Measurements from ENCODE around the gene CLIP1. TPM values are rescaled to one million over a fixed set of nuclear protein-coding genes. Genes with fewer than 3 reads are reported as not detected.

CLIP1 gene
- total and polyA plus RNA-seq, 2 of the 8 experiments (the other 6 are each of a cell fraction or from before 2014, with no cell fraction given) = 19.0 to 27.6 TPM

DNA sequence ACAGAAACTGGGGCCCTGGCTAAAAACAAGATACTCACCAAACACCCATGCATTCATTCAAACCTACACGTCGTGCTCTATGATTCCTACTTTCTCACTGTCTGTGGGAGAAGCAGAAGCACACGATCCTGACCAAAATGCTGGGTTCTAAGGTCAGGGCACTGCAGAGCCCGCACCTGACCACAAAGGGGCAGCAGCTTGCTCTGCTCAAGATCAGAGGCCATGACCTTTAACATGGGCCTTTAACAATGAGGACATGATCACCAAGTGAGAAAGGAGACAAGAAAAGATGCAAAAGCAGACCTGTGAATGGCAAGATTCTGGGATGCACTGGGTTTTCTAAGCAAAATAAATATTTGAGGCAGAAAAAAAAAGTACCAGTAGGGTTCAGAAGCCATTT lies 116.1 kb downstream of the CLIP1 start:
- FAIRE-seq = peak; percentile 79
- 75% methylated on average over 4 of the region's 4 CpGs; no CpG with 5 or more reads in 1 of the 2 experiments for WGBS, 2 experiments (ENCODE audit: extremely low coverage in 1 of 2, insufficient coverage in 1 of 2, insufficient read length in 1 of 2, insufficient replicate concordance in 2 of 2, low coverage in 1 of 2, low lambda C conversion rate in 2 of 2, missing lambda C conversion rate in 1 of 2)

More for the DNA sequence above, 116.1 kb downstream of the CLIP1 start:
- Histone ChIP-seq H2BK5ac (ENCODE audit: low read depth, low read length) (no peak overlapping the region), H3K4me3 (ENCODE audit: extremely low read depth in 1 of 4, insufficient read depth in 2 of 4, low read depth in 3 of 4, low read length in 4 of 4) (no peak overlapping the region), H3K23me2 (ENCODE audit: low read depth, low read length) (no peaks in the 10 kb centered on the region), H3K27ac (ENCODE audit: low read depth, low read length) (no peak overlapping the region), H3K27me3 (replicated peaks in 1 of 4; ENCODE audit: control insufficient read depth in 3 of 4, extremely low read depth in 1 of 4, insufficient read depth in 3 of 4, low read length in 3 of 4) (no peaks in the 10 kb centered on the region), H4K5ac (ENCODE audit: insufficient read length, low read depth, low read length) (no peak overlapping the region), H3K9ac (replicated peaks in 1 of 4; ENCODE audit: extremely low read depth in 1 of 4, low read depth in 3 of 4, low read length in 3 of 4) (no peak overlapping the region), H4K20me1 (replicated peaks in 1 of 2; ENCODE audit: control insufficient read depth in 1 of 2, insufficient read depth in 2 of 2, low read length in 2 of 2) (no peaks in the 10 kb centered on the region), H3K18ac (ENCODE audit: extremely low read depth, low read length) (no peak overlapping the region), H2AFZ (ENCODE audit: low read length) (no peak overlapping the region), H2AK5ac (ENCODE audit: low read depth, low read length) (no peak overlapping the region), H4K91ac (replicated peaks; ENCODE audit: insufficient read length, low read length) (no peak overlapping the region), H3K4me1 (replicated peaks in 1 of 4; ENCODE audit: control insufficient read depth in 3 of 4, insufficient read depth in 4 of 4, low read length in 3 of 4) (no peaks in the 10 kb centered on the region; a peak in 1 of 7 replicates), H2BK15ac (ENCODE audit: low read length) (no peak overlapping the region), H3K14ac (ENCODE audit: insufficient read length) (no peak overlapping the region), H3K4me2 (ENCODE audit: insufficient read depth in 1 of 2, low read depth in 2 of 2, low read length in 2 of 2) (no peak overlapping the region), H3K9me3 (ENCODE audit: insufficient read depth in 2 of 2, low read depth in 1 of 2, low read length in 1 of 2) (no peaks in the 10 kb centered on the region), H3K23ac (ENCODE audit: insufficient read length) (no peak overlapping the region), H4K8ac (ENCODE audit: extremely low read depth, insufficient read depth, low read length) (no peak overlapping the region), H3K79me1 (ENCODE audit: low read depth, low read length) (no peaks in the 10 kb centered on the region), H2BK20ac (ENCODE audit: low read length) (no peak overlapping the region), H3K36me3 (ENCODE audit: control insufficient read depth in 2 of 4, insufficient read depth in 4 of 4, low read length in 3 of 4) (no peaks in the 10 kb centered on the region), H3K4ac (replicated peaks; ENCODE audit: insufficient read length, low read depth, low read length) (no peak overlapping the region), H3K79me2 (ENCODE audit: control insufficient read depth in 1 of 2, insufficient read depth in 2 of 2, low read length in 2 of 2) (no peaks in the 10 kb centered on the region), H2BK120ac (replicated peaks; ENCODE audit: low read depth, low read length) (no peak overlapping the region), H3K56ac (replicated peaks; ENCODE audit: insufficient read length, low read depth, low read length) (no peak overlapping the region), H2BK12ac (ENCODE audit: low read depth, low read length) (no peak overlapping the region)
- TF ChIP-seq YY1 (IDR thresholded peaks at IDR 0.05; ENCODE audit: low read depth, low read length) (peak; percentile 56; the same call in 1 of the 2 replicates), HDAC6 (IDR thresholded peaks at IDR 0.05; ENCODE audit: low read depth, low read length) (no peak), SAP30 (IDR thresholded peaks at IDR 0.05; ENCODE audit: insufficient read depth, insufficient replicate concordance, low read length) (no peak), NRF1 (IDR thresholded peaks at IDR 0.05; ENCODE audit: low read depth, low read length) (no peak), RAD21 (IDR thresholded peaks at IDR 0.05 in 1 of 2, conservative IDR thresholded peaks at IDR 0.05 in 1 of 2; ENCODE audit: low read depth in 2 of 2, low read length in 2 of 2) (peak; percentile 64 to 76)
- TF ChIP-seq, protein P1, sequence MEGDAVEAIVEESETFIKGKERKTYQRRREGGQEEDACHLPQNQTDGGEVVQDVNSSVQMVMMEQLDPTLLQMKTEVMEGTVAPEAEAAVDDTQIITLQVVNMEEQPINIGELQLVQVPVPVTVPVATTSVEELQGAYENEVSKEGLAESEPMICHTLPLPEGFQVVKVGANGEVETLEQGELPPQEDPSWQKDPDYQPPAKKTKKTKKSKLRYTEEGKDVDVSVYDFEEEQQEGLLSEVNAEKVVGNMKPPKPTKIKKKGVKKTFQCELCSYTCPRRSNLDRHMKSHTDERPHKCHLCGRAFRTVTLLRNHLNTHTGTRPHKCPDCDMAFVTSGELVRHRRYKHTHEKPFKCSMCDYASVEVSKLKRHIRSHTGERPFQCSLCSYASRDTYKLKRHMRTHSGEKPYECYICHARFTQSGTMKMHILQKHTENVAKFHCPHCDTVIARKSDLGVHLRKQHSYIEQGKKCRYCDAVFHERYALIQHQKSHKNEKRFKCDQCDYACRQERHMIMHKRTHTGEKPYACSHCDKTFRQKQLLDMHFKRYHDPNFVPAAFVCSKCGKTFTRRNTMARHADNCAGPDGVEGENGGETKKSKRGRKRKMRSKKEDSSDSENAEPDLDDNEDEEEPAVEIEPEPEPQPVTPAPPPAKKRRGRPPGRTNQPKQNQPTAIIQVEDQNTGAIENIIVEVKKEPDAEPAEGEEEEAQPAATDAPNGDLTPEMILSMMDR (IDR thresholded peaks at IDR 0.05; ENCODE audit: control extremely low read depth in 1 of 3, insufficient read depth in 1 of 3, low read depth in 1 of 3, low read length in 3 of 3) = peak; percentile 69 to 88 (median 82)
- peak; percentile 7 to 47 for DNase-seq (ENCODE audit: low read depth in 1 of 2, low spot score in 2 of 2)
- POLR2A ChIA-PET (ENCODE audit: partially characterized antibody) = interaction anchor here (1.2 kb wide), 1 partner anchor 165 kb away, joined by 3 read pairs; no protein-coding TSS in a partner anchor
- CTCF ChIA-PET (ENCODE audit: partially characterized antibody) = interaction anchor here (0.6 to 6.7 kb wide), 16 partner anchors 7 to 1600 kb away, joined by 3 to 49 read pairs (median 4); no protein-coding TSS in a partner anchor

All from H1 (cell line).